ENCODE measurements around the gene PDE6A. TPM values are rescaled to one million over a fixed set of nuclear protein-coding genes. Genes with fewer than 3 reads are reported as not detected.

The PDE6A gene
- total RNA-seq, 4 donors from 2014 or later = 0.22 TPM; not detected in 3

- Histone ChIP-seq H3K27ac (no peak overlapping the region), H3K36me3 (no peaks in the 10 kb centered on the region), H3K27me3 (no peaks in the 10 kb centered on the region), H3K9me3 (no peaks in the 10 kb centered on the region), H3K4me1 (peaks cover 0 to 21% (median 4%) of the 10 kb centered on the region in 4 donors), H3K4me3 (no peak overlapping the region)
- no peak for TF ChIP-seq CTCF (IDR thresholded peaks at IDR 0.05)
- no peak for TF ChIP-seq EP300 (IDR thresholded peaks at IDR 0.05)
- no peak for TF ChIP-seq POLR2A (IDR thresholded peaks at IDR 0.05)
- WGBS, 2 donors = 92 to 95% methylated on average over 2 of the region's 2 CpGs
- DNase-seq (ENCODE audit: low spot score in 2 of 2) = no peak
Observed at GRCh38 chr5:149942199-149942598, 2.4 kb downstream of the PDE6A start.

- Histone ChIP-seq H3K4me1 (peaks cover 0 to 21% (median 4%) of the 10 kb centered on the region in 4 donors), H3K36me3 (no peaks in the 10 kb centered on the region), H3K4me3 (no peak overlapping the region), H3K27me3 (no peaks in the 10 kb centered on the region), H3K9me3 (no peaks in the 10 kb centered on the region), H3K27ac (no peak overlapping the region)
- 75 to 84% methylated on average over 4 of the region's 4 CpGs for WGBS, 2 donors
- TF ChIP-seq POLR2A (IDR thresholded peaks at IDR 0.05) (no peak), CTCF (IDR thresholded peaks at IDR 0.05) (no peak), EP300 (IDR thresholded peaks at IDR 0.05) (no peak)
- no peak for DNase-seq (ENCODE audit: low spot score in 2 of 2)
Observed at GRCh38 chr5:149941795-149942194, 2.8 kb downstream of the PDE6A start.

- Histone ChIP-seq H3K27me3 (no peaks in the 10 kb centered on the region), H3K36me3 (no peaks in the 10 kb centered on the region), H3K27ac (no peak overlapping the region), H3K9me3 (no peaks in the 10 kb centered on the region), H3K4me3 (no peak overlapping the region), H3K4me1 (peaks cover 0 to 21% (median 4%) of the 10 kb centered on the region in 4 donors)
- TF ChIP-seq CTCF (IDR thresholded peaks at IDR 0.05) = no peak
- no peak for DNase-seq (ENCODE audit: low spot score in 2 of 2)
- WGBS, 2 donors = 49 to 74% methylated on average over 5 of the region's 5 CpGs
Observed at GRCh38 chr5:149940941-149941644, 3.5 kb downstream of the PDE6A start.

- Histone ChIP-seq H3K36me3 (no peaks in the 10 kb centered on the region), H3K4me1 (peaks cover 0 to 26% (median 7%) of the 10 kb centered on the region in 4 donors), H3K27me3 (no peaks in the 10 kb centered on the region), H3K27ac (no peak overlapping the region), H3K9me3 (no peaks in the 10 kb centered on the region), H3K4me3 (no peak overlapping the region)
- TF ChIP-seq POLR2A (IDR thresholded peaks at IDR 0.05) (no peak), CTCF (IDR thresholded peaks at IDR 0.05) (no peak), EP300 (IDR thresholded peaks at IDR 0.05) (no peak)
- WGBS, 2 donors = 91 to 94% methylated on average over 9 of the region's 9 CpGs
- no peak for DNase-seq (ENCODE audit: low spot score in 2 of 2)
Observed at GRCh38 chr5:149940077-149940574, 4.5 kb downstream of the PDE6A start.

- Histone ChIP-seq H3K27me3 (no peaks in the 10 kb centered on the region), H3K9me3 (no peaks in the 10 kb centered on the region), H3K4me1 (peaks cover 0 to 27% (median 7%) of the 10 kb centered on the region in 4 donors), H3K27ac (no peak overlapping the region), H3K4me3 (no peak overlapping the region), H3K36me3 (no peaks in the 10 kb centered on the region)
- WGBS, 2 donors = 69 to 78% methylated on average over 6 of the region's 6 CpGs
- no peak for TF ChIP-seq EP300 (IDR thresholded peaks at IDR 0.05)
- TF ChIP-seq CTCF (IDR thresholded peaks at IDR 0.05) = no peak
- no peak for TF ChIP-seq POLR2A (IDR thresholded peaks at IDR 0.05)
- DNase-seq (ENCODE audit: low spot score in 2 of 2) = no peak
Observed at GRCh38 chr5:149939546-149939945, 5.0 kb downstream of the PDE6A start.

All from tibial nerve (tissue), 4 donors.